Activated CD8-positive, alpha-beta memory T cell treated with anti-CD3 and anti-CD28 coated beads, Interleukin-2, amount 10 ng/mL, durations not matched to agents 7 days and 5 days (primary cell): ENCODE results near the gene IL13RA1. TPM values are rescaled to one million over a fixed set of nuclear protein-coding genes. Genes with fewer than 3 reads are reported as not detected.
"Not testable (repeated sequence)": the region's sequence is repeated elsewhere in the genome, so short reads cannot be mapped to it uniquely, and the experiment has no call there.

ENCODE experiments used
- ATAC-seq: fragments of 150-1000 bp; cut with Tn5 transposase; one replicate; pipeline ENCODE4 v1.10.0; 2021; ENCODE audit warnings: moderate library complexity
- CTCF ChIA-PET: fragments of 350-600 bp; sonication (Branson Sonifier 250); formaldehyde crosslinking; loops from one replicate; lab custom pipeline; 2021; ENCODE audit warnings: antibody characterized with exemption; lab: Charles Lee
- DNase-seq: peaks from one replicate; pipeline ENCODE4 v3.0.0-alpha.2; 2020
- H3K27ac Mint-ChIP-seq: one replicate; pipeline ENCODE4 v1.8.0; 2021; ENCODE audit warnings: mild to moderate bottlenecking, mixed read lengths
- H3K27me3 Mint-ChIP-seq: one replicate; pipeline ENCODE4 v1.8.0; 2021; ENCODE audit warnings: mixed read lengths
- H3K36me3 Mint-ChIP-seq: one replicate; pipeline ENCODE4 v1.8.0; 2021; ENCODE audit warnings: mild to moderate bottlenecking, mixed read lengths
- H3K4me1 Mint-ChIP-seq: one replicate; pipeline ENCODE4 v1.8.0; 2021; ENCODE audit warnings: mixed read lengths
- H3K4me3 Mint-ChIP-seq: one replicate; pipeline ENCODE4 v1.8.0; 2021; ENCODE audit warnings: mild to moderate bottlenecking, moderate library complexity, mixed read lengths
- H3K9me3 Mint-ChIP-seq: one replicate; pipeline ENCODE4 v1.8.0; 2022; ENCODE audit warnings: low read depth, mixed read lengths
- total RNA-seq, 2 experiments: library from RNA; stranded (reverse); gene quantifications; one replicate each; pipeline ENCODE4 v1.2.3, GENCODE V29; 2021

IL13RA1 gene
- total RNA-seq, 2 experiments from 2014 or later, result not detected

- Mint-ChIP-seq H3K4me3 (no peak overlapping the region), H3K4me1 (no peaks in the 10 kb centered on the region), H3K9me3 (no peaks in the 10 kb centered on the region), H3K36me3 (no peaks in the 10 kb centered on the region), H3K27me3 (peaks cover 10% of the 10 kb centered on the region), H3K27ac (no peak overlapping the region)
- DNase-seq (no peak), ATAC-seq (no peak)
- CTCF ChIA-PET, result no interaction called here
Measured at GRCh38 chrX:118772051-118772450, 44.6 kb downstream of the IL13RA1 start.

DNA sequence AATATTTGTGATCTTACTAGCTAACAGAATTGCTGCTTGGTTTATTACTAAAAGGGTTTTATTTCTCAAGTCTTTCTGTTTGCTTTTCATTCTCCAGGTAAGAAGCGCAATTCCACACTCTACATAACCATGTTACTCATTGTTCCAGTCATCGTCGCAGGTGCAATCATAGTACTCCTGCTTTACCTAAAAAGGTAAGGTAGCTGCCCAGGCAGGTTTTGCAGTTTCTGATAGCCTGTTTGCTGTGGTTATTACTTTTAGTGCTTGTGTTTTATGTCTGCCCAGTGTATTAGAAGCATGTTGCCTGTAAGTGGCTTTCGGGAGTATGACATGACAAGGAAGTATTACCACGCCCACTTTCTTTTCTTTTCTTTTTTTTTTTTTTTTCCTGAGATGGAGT, 46.4 kb downstream of the IL13RA1 start:
- Mint-ChIP-seq H3K4me1 (no peaks in the 10 kb centered on the region), H3K4me3 (no peak overlapping the region), H3K36me3 (no peaks in the 10 kb centered on the region), H3K27ac (no peak overlapping the region), H3K9me3 (no peaks in the 10 kb centered on the region), H3K27me3 (peaks cover 10% of the 10 kb centered on the region)
- ATAC-seq (no peak), DNase-seq (no peak)
- CTCF ChIA-PET, result no interaction called here

DNA sequence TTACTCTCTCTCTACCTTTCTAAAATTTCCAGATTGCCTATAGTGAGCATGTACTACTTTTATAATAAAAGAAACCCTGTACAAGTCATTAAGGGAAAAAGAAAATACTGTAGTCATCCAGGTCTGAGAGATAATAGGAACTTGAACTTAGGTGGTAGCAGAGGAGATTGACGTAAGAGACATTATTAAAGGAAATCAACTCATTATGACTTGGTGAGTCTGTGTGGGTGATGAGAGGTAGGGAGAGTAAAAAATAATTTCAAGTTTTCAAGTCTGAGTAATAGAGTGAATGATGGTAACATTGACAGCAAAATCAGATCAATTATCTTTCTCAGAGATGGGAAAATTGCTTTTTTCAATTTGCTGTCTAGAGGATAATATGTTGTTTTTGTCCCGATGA, 52.2 kb downstream of the IL13RA1 start:
- no peak for ATAC-seq
- Mint-ChIP-seq H3K36me3 (no peaks in the 10 kb centered on the region), H3K4me1 (no peaks in the 10 kb centered on the region), H3K4me3 (no peak overlapping the region), H3K9me3 (no peaks in the 10 kb centered on the region), H3K27me3 (peaks cover 23% of the 10 kb centered on the region), H3K27ac (no peak overlapping the region)
- no peak for DNase-seq
- CTCF ChIA-PET, result no interaction called here

DNA sequence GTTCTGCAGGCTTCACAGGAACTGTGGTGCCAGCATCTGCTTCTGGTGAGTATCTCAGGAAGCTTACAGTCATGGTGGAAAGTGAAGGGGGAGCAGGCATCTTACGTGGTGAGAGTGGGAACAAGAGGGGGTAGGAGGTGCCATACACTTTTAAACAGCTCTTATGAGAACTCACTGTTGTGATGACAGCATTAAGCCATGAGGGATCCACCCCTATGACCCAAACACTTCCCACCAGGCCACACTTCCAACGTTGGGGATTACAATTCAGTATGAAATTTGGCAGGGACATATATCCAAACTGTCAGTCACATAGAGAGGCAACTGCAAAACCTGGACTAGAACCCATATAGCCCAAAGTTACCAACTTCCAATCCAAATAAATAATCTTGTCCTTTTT, 53.1 kb downstream of the IL13RA1 start:
- ATAC-seq (no peak), DNase-seq (no peak)
- Mint-ChIP-seq H3K36me3 (no peaks in the 10 kb centered on the region), H3K4me3 (no peak overlapping the region), H3K4me1 (no peaks in the 10 kb centered on the region), H3K9me3 (no peaks in the 10 kb centered on the region), H3K27ac (no peak overlapping the region), H3K27me3 (peaks cover 17% of the 10 kb centered on the region)
- CTCF ChIA-PET, result no interaction called here

- ATAC-seq (no peak), DNase-seq (no peak)
- Mint-ChIP-seq H3K36me3 (no peaks in the 10 kb centered on the region), H3K9me3 (no peaks in the 10 kb centered on the region), H3K4me1 (no peaks in the 10 kb centered on the region), H3K27ac (no peak overlapping the region), H3K4me3 (no peak overlapping the region), H3K27me3 (peaks cover 15% of the 10 kb centered on the region)
- CTCF ChIA-PET, result no interaction called here
Measured at GRCh38 chrX:118780911-118781310, 53.5 kb downstream of the IL13RA1 start.

GRCh38 chrX:118795528-118796280, 68.3 kb downstream of the IL13RA1 start:
- DNase-seq (no peak), ATAC-seq (no peak)
- CTCF ChIA-PET, result no interaction called here
- Mint-ChIP-seq H3K27ac (no peak overlapping the region), H3K9me3 (no peaks in the 10 kb centered on the region), H3K4me3 (no peak overlapping the region), H3K27me3 (peaks cover 21% of the 10 kb centered on the region), H3K4me1 (no peaks in the 10 kb centered on the region), H3K36me3 (no peaks in the 10 kb centered on the region)

- CTCF ChIA-PET, result no interaction called here
- no peak for DNase-seq
- H3K4me1 Mint-ChIP-seq, result no peaks in the 10 kb centered on the region
- no peak overlapping the region for H3K4me3 Mint-ChIP-seq
- no peak for ATAC-seq
- H3K27ac Mint-ChIP-seq, result no peak overlapping the region
- no peaks in the 10 kb centered on the region for H3K9me3 Mint-ChIP-seq
- peaks cover 10% of the 10 kb centered on the region for H3K27me3 Mint-ChIP-seq
- no peaks in the 10 kb centered on the region for H3K36me3 Mint-ChIP-seq
Measured at GRCh38 chrX:118802857-118803256, 75.5 kb downstream of the IL13RA1 start.

GRCh38 chrX:118807151-118808017, 80.0 kb downstream of the IL13RA1 start:
- ATAC-seq, result no peak

DNA sequence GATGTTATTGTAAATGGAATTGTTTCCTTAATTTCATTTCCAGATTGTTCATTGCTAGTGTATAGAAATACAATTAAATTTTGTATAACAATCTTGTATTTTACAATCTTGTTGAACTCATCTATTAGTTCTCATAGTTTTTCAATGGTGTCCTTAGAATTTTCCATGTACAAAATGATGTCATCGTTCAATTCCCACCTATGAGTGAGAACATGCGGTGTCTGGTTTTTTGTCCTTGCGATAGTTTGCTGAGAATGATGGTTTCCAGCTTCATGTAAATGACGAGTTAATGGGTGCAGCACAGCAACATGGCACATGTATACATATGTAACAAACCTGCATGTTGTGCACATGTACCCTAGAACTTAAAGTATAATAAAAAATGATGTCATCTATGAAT, 89.9 kb downstream of the IL13RA1 start:
- H3K36me3 Mint-ChIP-seq, H3K27ac Mint-ChIP-seq, DNase-seq, ATAC-seq, CTCF ChIA-PET, H3K4me1 Mint-ChIP-seq, H3K9me3 Mint-ChIP-seq, H3K4me3 Mint-ChIP-seq: not testable (repeated sequence)
- peaks cover 19% of the 10 kb centered on the region for H3K27me3 Mint-ChIP-seq

More at GRCh38 chrX:118807151-118808017, 80.0 kb downstream of the IL13RA1 start:
- Mint-ChIP-seq H3K9me3 (no peaks in the 10 kb centered on the region), H3K4me1 (no peaks in the 10 kb centered on the region), H3K36me3 (no peaks in the 10 kb centered on the region), H3K4me3 (no peak overlapping the region), H3K27ac (no peak overlapping the region), H3K27me3 (peaks cover 20% of the 10 kb centered on the region)
- peak; percentile 41 for DNase-seq
- CTCF ChIA-PET, result no interaction called here

DNA sequence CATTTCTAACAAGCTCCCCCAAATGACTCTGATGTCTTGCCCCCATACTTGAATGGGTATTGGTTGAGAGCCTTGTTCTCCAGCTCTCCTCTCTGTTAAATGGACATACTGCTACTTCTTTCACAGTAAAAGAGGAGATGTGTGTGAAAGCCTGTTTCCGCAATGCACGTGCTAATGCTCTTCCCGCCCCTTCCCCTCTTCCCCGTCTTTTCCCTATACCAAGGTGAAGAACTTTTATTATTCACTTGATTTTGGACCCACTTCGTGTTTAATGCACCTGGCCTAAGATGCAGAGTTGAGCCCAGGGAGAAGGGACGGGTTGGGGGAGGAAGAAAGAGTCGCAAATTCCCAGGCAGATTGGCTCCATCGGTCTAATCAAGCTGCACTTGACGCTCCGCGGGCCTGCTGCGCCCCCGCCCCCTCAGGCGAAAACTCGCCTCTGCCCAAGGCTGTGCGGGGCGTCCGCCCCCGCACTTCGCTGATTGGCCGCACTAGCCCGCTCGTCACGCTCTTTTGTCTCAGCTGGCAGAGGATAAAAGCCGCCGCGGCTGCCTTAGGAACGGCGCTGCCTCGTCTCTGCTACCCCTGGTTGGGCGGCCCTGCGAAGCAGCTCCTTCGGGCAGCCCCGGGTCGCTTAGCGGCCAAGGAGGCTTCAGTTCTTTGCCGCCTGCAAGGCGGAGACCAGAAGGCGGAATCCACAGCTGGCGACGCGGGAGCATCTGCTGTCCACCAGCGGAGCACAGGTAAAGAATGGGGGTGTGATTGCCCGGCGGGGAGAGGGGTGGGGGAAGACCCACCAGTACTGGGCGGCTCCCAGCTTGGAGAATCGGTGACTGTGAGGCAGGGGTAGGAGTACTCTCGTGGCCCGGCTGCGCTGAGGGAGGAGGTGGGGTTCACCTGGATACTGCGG, 96.1 kb downstream of the IL13RA1 start, which contains the start of gene ZCCHC12:
TSS of gene ZCCHC12 (plus strand) at position 562 of the 910 bp plus-strand sequence. CDS start 1,421 bp downstream, outside the sequence.
- Mint-ChIP-seq H3K4me3 (no peak within 1 kb of the TSS), H3K9me3 (no peaks in the 10 kb centered on the region), H3K27ac (no peak within 1 kb of the TSS), H3K36me3 (no peaks in the 10 kb centered on the region), H3K27me3 (peaks cover 59% of the 10 kb centered on the region), H3K4me1 (peaks cover 7% of the 10 kb centered on the region)
- CTCF ChIA-PET, result interaction anchor here (0.6 to 2.5 kb wide), 4 partner anchors 16 to 569 kb away, joined by 3 to 13 read pairs (median 3); no protein-coding TSS in a partner anchor
- no peak for DNase-seq
- peak; percentile 45 for ATAC-seq

DNA sequence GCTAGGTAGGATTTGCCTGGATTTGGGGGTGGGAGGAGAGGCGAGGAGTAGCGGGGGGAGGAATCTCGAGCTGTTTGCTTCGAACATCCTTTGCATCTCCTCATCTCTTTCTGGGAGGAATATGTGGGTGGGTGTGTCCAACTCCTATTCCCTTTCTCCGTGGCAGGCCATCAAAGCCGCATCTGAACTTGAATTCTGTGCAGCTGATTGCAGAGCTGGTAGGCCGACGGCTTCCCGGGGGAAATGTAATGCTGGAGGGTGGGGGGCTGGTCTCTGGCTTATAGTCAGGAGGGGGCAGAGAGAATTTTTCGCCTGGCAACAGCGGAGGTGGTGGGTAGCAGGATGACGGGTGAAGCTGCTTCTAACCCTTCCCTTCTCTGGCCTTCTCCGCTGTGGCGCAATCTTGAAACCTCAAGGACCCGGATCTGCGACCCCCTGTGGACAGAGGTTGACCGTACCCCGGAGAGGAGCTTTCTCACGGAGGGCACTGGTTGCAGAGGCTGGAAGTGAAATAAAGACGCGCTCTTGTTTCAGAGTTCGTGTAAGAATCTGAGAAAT, 96.8 kb downstream of the IL13RA1 start:
- DNase-seq (no peak), ATAC-seq (no peak)
- Mint-ChIP-seq H3K9me3 (no peaks in the 10 kb centered on the region), H3K4me1 (peaks cover 7% of the 10 kb centered on the region), H3K4me3 (no peak overlapping the region), H3K27ac (no peak overlapping the region), H3K27me3 (peaks cover 62% of the 10 kb centered on the region), H3K36me3 (no peaks in the 10 kb centered on the region)
- CTCF ChIA-PET, result interaction anchor here (2.5 kb wide), 1 partner anchor 15 kb away, joined by 13 read pairs; no protein-coding TSS in a partner anchor

- Mint-ChIP-seq H3K27me3 (peaks cover 62% of the 10 kb centered on the region), H3K9me3 (no peaks in the 10 kb centered on the region), H3K4me3 (no peak overlapping the region), H3K4me1 (peaks cover 7% of the 10 kb centered on the region), H3K36me3 (no peaks in the 10 kb centered on the region), H3K27ac (no peak overlapping the region)
- DNase-seq (no peak), ATAC-seq (no peak)
- CTCF ChIA-PET, result interaction anchor here (0.6 to 2.5 kb wide), 2 partner anchors 10 to 14 kb away, joined by 3 to 13 read pairs; no protein-coding TSS in a partner anchor
Measured at GRCh38 chrX:118825227-118825626, 97.8 kb downstream of the IL13RA1 start.
